Measurements from ENCODE around the gene CHCHD10.

GRCh38 chr22:23774922-23775436 is 7.2 kb upstream of the CHCHD10 start:
- no peak for TF ChIP-seq POLR2A (IDR thresholded peaks at IDR 0.05)
- no peak for TF ChIP-seq CTCF (IDR thresholded peaks at IDR 0.05)
